ENCODE measurements around the gene EHMT1.

- TF ChIP-seq YY1 (IDR thresholded peaks at IDR 0.05; ENCODE audit: insufficient read depth, insufficient read length) (no peak), ZNF274 (IDR thresholded peaks at IDR 0.05; ENCODE audit: low read depth, low read length) (no peak)
Observed at GRCh38 chr9:137880976-137881530, 262.2 kb downstream of the EHMT1 start.

Data from NT2/D1 (cell line).